SU-DHL-6 (cell line): ENCODE measurements around the gene RBMY1J.
"Not testable (repeated sequence)": the region's sequence is repeated elsewhere in the genome, so short reads cannot be mapped to it uniquely, and the experiment has no call there.

Experiments
- H2AFZ ChIP-seq: fragments of 200-600 bp; sonication (generic); 2 replicates; pipeline ENCODE4 v1.6.1; 2014; ENCODE audit warnings: low read depth, mild to moderate bottlenecking, moderate library complexity, mixed read lengths, antibody characterized with exemption, low read length; ENCODE audit not compliant: severe bottlenecking
- H3F3A ChIP-seq: fragments of 200-600 bp; shearing (Covaris generic); 2 replicates; pipeline ENCODE4 v1.6.0; 2016; ENCODE audit warnings: antibody characterized with exemption, mild to moderate bottlenecking; ENCODE audit not compliant: insufficient read depth
- H3K27ac ChIP-seq: fragments of 200-600 bp; sonication (generic); 2 replicates; pipeline ENCODE4 v1.5.1; 2016; ENCODE audit warnings: low read depth, mild to moderate bottlenecking, low read length, moderate library complexity, mixed read lengths
- H3K27me3 ChIP-seq: fragments of 200-600 bp; sonication (generic), shearing (Covaris generic); 2 replicates; pipeline ENCODE4 v1.6.0; 2014; ENCODE audit warnings: mild to moderate bottlenecking, low read length
- H3K36me3 ChIP-seq: fragments of 200-600 bp; sonication (generic); 2 replicates; pipeline ENCODE4 v1.6.1; 2014; ENCODE audit warnings: mild to moderate bottlenecking, low read length, mixed read lengths
- H3K4me2 ChIP-seq: fragments of 300-600, 200-600 bp; shearing (Covaris generic), sonication (generic); 2 replicates; pipeline ENCODE4 v1.6.0; 2014; ENCODE audit warnings: low read length, low read depth, mild to moderate bottlenecking; ENCODE audit not compliant: poor library complexity, severe bottlenecking
- H3K4me3 ChIP-seq: fragments of 200-600 bp; sonication (generic); 2 replicates; pipeline ENCODE4 v1.5.1; 2014; ENCODE audit warnings: antibody characterized with exemption, low read length, mild to moderate bottlenecking, mixed read lengths; ENCODE audit not compliant: insufficient read depth, poor library complexity, severe bottlenecking
- H3K79me2 ChIP-seq: fragments of 200-600 bp; sonication (generic); 2 replicates; pipeline ENCODE4 v1.6.1; 2014; ENCODE audit warnings: mild to moderate bottlenecking, low read length, moderate library complexity; ENCODE audit not compliant: insufficient read depth
- H3K9ac ChIP-seq: fragments of 200-600 bp; sonication (generic); 2 replicates; pipeline ENCODE4 v1.7.0; 2014; ENCODE audit warnings: mild to moderate bottlenecking, low read length
- H3K9me2 ChIP-seq: fragments of 200-600 bp; sonication (generic); replicated peaks from 2 replicates; pipeline ENCODE4 v1.6.1; 2014; ENCODE audit warnings: low read length; ENCODE audit not compliant: insufficient read depth
- H3K9me3 ChIP-seq: fragments of 200-600 bp; sonication (generic); 2 replicates; pipeline ENCODE4 v1.6.1; 2014; ENCODE audit warnings: low read length, mixed read lengths; ENCODE audit not compliant: insufficient read depth
- H4K20me1 ChIP-seq: fragments of 200-600 bp; sonication (generic); 2 replicates; pipeline ENCODE4 v1.6.1; 2014; ENCODE audit warnings: low read depth, mild to moderate bottlenecking, antibody characterized with exemption, low read length, moderate library complexity, mixed read lengths

The RBMY1J gene

GRCh38 chrY:22461962-22462361 is 58.8 kb downstream of the RBMY1J start:
- not testable (repeated sequence) for H2AFZ ChIP-seq

More at GRCh38 chrY:22461962-22462361, 58.8 kb downstream of the RBMY1J start:
- H3K36me3 ChIP-seq, H3K9me2 ChIP-seq, H3K79me2 ChIP-seq, H4K20me1 ChIP-seq, H3K4me3 ChIP-seq, H3K27me3 ChIP-seq, H3F3A ChIP-seq, H3K9ac ChIP-seq, H3K9me3 ChIP-seq, H3K4me2 ChIP-seq, H3K27ac ChIP-seq: not testable (repeated sequence)
